WERI-Rb-1 (cell line): ENCODE data around the gene THSD7B.

Experiments used
- DNase-seq: peaks from one replicate; pipeline ENCODE4 v3.0.0-alpha.2; 2020
- H3K27ac ChIP-seq: fragments of 250-450 bp; sonication (Bioruptor Pico); 2 replicates; pipeline ENCODE4 v1.5.1; 2020; ENCODE audit warnings: mild to moderate bottlenecking, moderate library complexity
- H3K27me3 ChIP-seq: fragments of 250-450 bp; sonication (Bioruptor Pico); 2 replicates; pipeline ENCODE4 v1.5.1; 2021; ENCODE audit warnings: mild to moderate bottlenecking, low read depth, moderate library complexity; ENCODE audit not compliant: insufficient read depth, severe bottlenecking
- H3K36me3 ChIP-seq: fragments of 250-450 bp; sonication (Bioruptor Pico); 2 replicates; pipeline ENCODE4 v1.5.1; 2020; ENCODE audit warnings: mild to moderate bottlenecking, moderate library complexity
- H3K4me3 ChIP-seq: 2 replicates; pipeline ENCODE4 v1.5.1; 2011; ENCODE audit warnings: low read depth, mild to moderate bottlenecking, control low read depth, low read length
- H3K9me3 ChIP-seq: fragments of 250-450 bp; sonication (Bioruptor Pico); 2 replicates; pipeline ENCODE4 v1.5.1; 2021; ENCODE audit warnings: mild to moderate bottlenecking, moderate library complexity; ENCODE audit not compliant: severe bottlenecking
- CTCF ChIP-seq: IDR thresholded peaks from 2 replicates; pipeline ENCODE4 v1.5.1; 2011; ENCODE audit warnings: low read depth, mild to moderate bottlenecking, control low read depth, inconsistent platforms, low read length

Gene THSD7B

DNA sequence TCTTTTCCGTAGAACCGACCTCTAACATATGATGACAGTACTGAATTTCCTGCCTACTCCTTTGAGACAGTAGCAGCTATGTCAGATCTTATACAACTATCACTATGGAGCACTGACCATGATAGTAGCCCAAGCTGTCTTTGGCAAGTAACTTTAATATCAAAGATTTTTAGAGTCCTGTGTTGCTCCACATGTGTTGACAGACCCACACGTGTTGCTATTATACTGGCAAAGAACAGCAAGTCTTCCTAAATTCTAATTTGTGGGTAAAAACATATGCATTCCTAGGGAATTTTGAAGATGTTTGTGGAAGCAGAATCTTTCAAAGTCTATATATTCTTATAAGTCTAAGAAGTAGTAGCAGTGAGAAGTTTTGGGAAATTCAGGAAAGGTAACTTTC is 953.4 kb downstream of the THSD7B start:
- DNase-seq, result no peak
- Histone ChIP-seq H3K36me3 (no peaks in the 10 kb centered on the region), H3K9me3 (peaks cover 2% of the 10 kb centered on the region), H3K27ac (no peak overlapping the region), H3K4me3 (no peak overlapping the region), H3K27me3 (no peaks in the 10 kb centered on the region)
- TF ChIP-seq CTCF, result no peak

- no peak for DNase-seq
- no peaks in the 10 kb centered on the region for H3K36me3 ChIP-seq
- H3K27ac ChIP-seq, result no peak overlapping the region
- H3K4me3 ChIP-seq, result no peak overlapping the region
- TF ChIP-seq CTCF, result no peak
- H3K27me3 ChIP-seq, result no peaks in the 10 kb centered on the region
- H3K9me3 ChIP-seq, result no peaks in the 10 kb centered on the region
These were observed 956.4 kb downstream of the THSD7B start for GRCh38 chr2:137721733-137722132.

DNA sequence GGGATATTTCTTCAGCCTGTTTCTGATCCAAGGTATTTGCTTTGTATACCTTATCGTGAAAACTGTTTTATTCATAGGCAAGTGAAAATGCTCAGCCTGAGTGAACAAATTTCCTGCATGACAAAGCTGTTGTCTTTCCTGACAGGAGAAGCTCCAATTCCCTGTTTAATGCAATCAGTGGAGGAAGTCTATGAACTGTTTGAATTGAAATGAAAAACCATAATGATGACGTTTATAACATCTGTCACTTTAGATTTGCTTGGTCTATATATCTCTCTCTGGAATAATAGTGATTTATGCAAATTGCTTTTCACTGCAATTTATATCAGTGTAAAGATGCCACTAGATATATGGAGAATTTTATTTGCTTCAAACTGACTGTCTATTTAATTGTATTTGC is 959.6 kb downstream of the THSD7B start:
- Histone ChIP-seq H3K36me3 (no peaks in the 10 kb centered on the region), H3K27ac (no peak overlapping the region), H3K9me3 (no peaks in the 10 kb centered on the region), H3K27me3 (no peaks in the 10 kb centered on the region), H3K4me3 (no peak overlapping the region)
- no peak for DNase-seq
- TF ChIP-seq CTCF, result no peak
